Trophoblast cell (in vitro differentiated cells and primary cell): Measurements from ENCODE around the gene AR.
"Not testable (repeated sequence)": the region's sequence is repeated elsewhere in the genome, so short reads cannot be mapped to it uniquely, and the experiment has no call there.

Experiments
- DNase-seq, 2 donors: peaks; one replicate each; pipeline ENCODE4 v3.0.0-alpha.2; 2016
- H2AFZ ChIP-seq: 2 replicates; pipeline ENCODE4 v1.6.1; 2013; ENCODE audit warnings: low read length, moderate library complexity, mild to moderate bottlenecking; ENCODE audit not compliant: insufficient read depth, poor library complexity
- H2AK5ac ChIP-seq: 2 replicates; pipeline ENCODE4 v1.6.1; 2013; ENCODE audit warnings: mild to moderate bottlenecking, low read length
- H2BK120ac ChIP-seq: 2 replicates; pipeline ENCODE4 v1.6.1; 2013; ENCODE audit warnings: low read length, mild to moderate bottlenecking, moderate library complexity; ENCODE audit not compliant: insufficient read depth, poor library complexity
- H2BK12ac ChIP-seq: 2 replicates; pipeline ENCODE4 v1.6.1; 2013; ENCODE audit warnings: mild to moderate bottlenecking, low read length, moderate library complexity
- H2BK5ac ChIP-seq: 2 replicates; pipeline ENCODE4 v1.6.1; 2013; ENCODE audit warnings: low read length, low read depth, moderate library complexity, mild to moderate bottlenecking; ENCODE audit not compliant: poor library complexity
- H3K14ac ChIP-seq: 2 replicates; pipeline ENCODE4 v1.6.1; 2013; ENCODE audit warnings: mild to moderate bottlenecking, low read length
- H3K18ac ChIP-seq: 2 replicates; pipeline ENCODE4 v1.6.1; 2013; ENCODE audit warnings: mild to moderate bottlenecking, low read length
- H3K23ac ChIP-seq: 2 replicates; pipeline ENCODE4 v1.6.1; 2013; ENCODE audit warnings: low read length
- H3K27ac ChIP-seq: 2 replicates; pipeline ENCODE4 v1.5.1; 2013; ENCODE audit warnings: low read depth, mild to moderate bottlenecking, inconsistent platforms, low read length, moderate library complexity
- H3K27me3 ChIP-seq: 2 replicates; pipeline ENCODE4 v1.6.1; 2013; ENCODE audit warnings: inconsistent platforms, mild to moderate bottlenecking, low read length, moderate library complexity; ENCODE audit not compliant: insufficient read depth
- H3K36me3 ChIP-seq, 2 experiments: 1 replicate in 1 of 2; 2 replicates in 1 of 2; pipeline ENCODE4 v1.6.1; 2013; ENCODE audit warnings: low read length in 2 of 2, mild to moderate bottlenecking in 2 of 2, moderate library complexity in 1 of 2; ENCODE audit not compliant: insufficient read depth in 2 of 2, control insufficient read depth in 1 of 2
- H3K4ac ChIP-seq: 2 replicates; pipeline ENCODE4 v1.6.1; 2013; ENCODE audit warnings: low read depth, mild to moderate bottlenecking, low read length, moderate library complexity
- H3K4me1 ChIP-seq, 2 experiments: 1 replicate in 1 of 2; 2 replicates in 1 of 2; pipeline ENCODE4 v1.6.1; 2013; ENCODE audit warnings: low read length in 2 of 2, mild to moderate bottlenecking in 2 of 2, moderate library complexity in 1 of 2; ENCODE audit not compliant: insufficient read depth in 2 of 2, control insufficient read depth in 1 of 2
- H3K4me2 ChIP-seq: 2 replicates; pipeline ENCODE4 v1.6.1; 2013; ENCODE audit warnings: inconsistent platforms, mild to moderate bottlenecking, low read length, moderate library complexity
- H3K4me3 ChIP-seq: 2 replicates; pipeline ENCODE4 v1.5.1; 2013; ENCODE audit warnings: mild to moderate bottlenecking, low read depth, low read length, inconsistent platforms
- H3K79me1 ChIP-seq: one replicate; pipeline ENCODE4 v1.6.1; 2013; ENCODE audit warnings: low read length
- H3K79me2 ChIP-seq: 2 replicates; pipeline ENCODE4 v1.6.1; 2013; ENCODE audit warnings: low read length, mild to moderate bottlenecking; ENCODE audit not compliant: control insufficient read depth, insufficient read depth, poor library complexity
- H3K9ac ChIP-seq: 2 replicates; pipeline ENCODE4 v1.6.1; 2013; ENCODE audit warnings: mild to moderate bottlenecking, low read length
- H3K9me3 ChIP-seq: 2 replicates; pipeline ENCODE4 v1.6.1; 2013; ENCODE audit warnings: low read depth, mild to moderate bottlenecking, control low read depth, inconsistent platforms, low read length; ENCODE audit not compliant: insufficient read depth
- H4K12ac ChIP-seq: 2 replicates; pipeline ENCODE4 v1.6.1; 2013; ENCODE audit warnings: low read depth, mild to moderate bottlenecking, low read length, moderate library complexity
- H4K8ac ChIP-seq: 2 replicates; pipeline ENCODE4 v1.6.1; 2013; ENCODE audit warnings: low read depth, mild to moderate bottlenecking, low read length, moderate library complexity
- H4K91ac ChIP-seq: one replicate; pipeline ENCODE4 v1.6.1; 2013; ENCODE audit warnings: low read depth, mild to moderate bottlenecking, low read length, moderate library complexity
- WGBS: extraction: QIAGEN DNeasy Blood & Tissue Kit; methylation state at CpG from one replicate; pipeline ENCODE4 v1.1.7; 2013; ENCODE audit warnings: missing lambda C conversion rate; ENCODE audit not compliant: insufficient read length, insufficient coverage; ENCODE audit errors: extremely low coverage; 5-methylcytosine and 5-hydroxymethylcytosine counted together

AR gene

DNA sequence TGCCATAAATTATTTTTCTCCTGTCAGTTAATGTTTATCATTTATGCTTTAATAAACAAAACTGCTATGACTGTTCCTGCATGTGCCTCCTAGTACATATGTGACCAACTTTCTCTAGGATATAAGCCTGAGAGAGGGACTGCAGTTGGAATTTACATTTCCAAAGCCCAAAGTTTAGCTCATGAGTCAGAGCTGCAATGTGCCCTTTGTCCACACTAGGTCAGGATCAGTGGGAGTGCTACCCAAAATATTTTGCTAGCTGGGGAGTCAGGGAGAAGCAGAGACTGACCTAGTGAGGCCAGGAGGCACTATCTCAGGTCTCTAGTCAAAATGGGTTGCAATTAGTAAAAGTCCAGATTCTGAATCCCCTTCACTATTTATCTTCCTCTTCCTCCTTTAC is 92.7 kb downstream of the AR start:
- Histone ChIP-seq H3K4me3 (no peak overlapping the region), H2BK120ac (no peak overlapping the region), H3K14ac (no peak overlapping the region), H3K9ac (no peak overlapping the region), H3K23ac (no peak overlapping the region), H3K27me3 (no peaks in the 10 kb centered on the region), H3K18ac (no peak overlapping the region), H3K4me2 (no peak overlapping the region), H3K27ac (no peak overlapping the region), H2AFZ (no peak overlapping the region), H3K79me1 (no peaks in the 10 kb centered on the region), H3K4me1 (no peaks in the 10 kb centered on the region), H3K36me3 (no peaks in the 10 kb centered on the region), H4K8ac (no peak overlapping the region), H4K91ac (no peak overlapping the region), H3K9me3 (no peaks in the 10 kb centered on the region), H2BK5ac (no peak overlapping the region), H3K4ac (no peak overlapping the region), H2BK12ac (no peak overlapping the region), H3K79me2 (no peaks in the 10 kb centered on the region), H4K12ac (no peak overlapping the region), H2AK5ac (no peak overlapping the region)
- DNase-seq: no peak

DNA sequence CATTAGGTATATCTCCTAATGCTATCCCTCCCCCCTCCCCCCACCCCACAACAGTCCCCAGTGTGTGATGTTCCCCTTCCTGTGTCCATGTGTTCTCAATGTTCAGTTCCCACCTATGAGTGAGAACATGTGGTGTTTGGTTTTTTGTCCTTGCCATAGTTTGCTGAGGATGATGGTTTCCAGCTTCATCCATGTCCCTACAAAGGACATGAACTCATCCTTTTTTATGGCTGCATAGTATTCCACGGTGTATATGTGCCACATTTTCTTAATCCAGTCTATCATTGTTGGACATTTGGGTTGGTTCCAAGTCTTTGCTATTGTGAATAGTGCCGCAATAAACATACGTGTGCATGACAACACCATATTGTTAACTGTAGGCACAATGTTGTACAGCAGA is 93.5 kb downstream of the AR start:
- not testable (repeated sequence) for H3K18ac ChIP-seq
- no CpG with 5 or more reads among the region's 3 CpGs for WGBS

DNA sequence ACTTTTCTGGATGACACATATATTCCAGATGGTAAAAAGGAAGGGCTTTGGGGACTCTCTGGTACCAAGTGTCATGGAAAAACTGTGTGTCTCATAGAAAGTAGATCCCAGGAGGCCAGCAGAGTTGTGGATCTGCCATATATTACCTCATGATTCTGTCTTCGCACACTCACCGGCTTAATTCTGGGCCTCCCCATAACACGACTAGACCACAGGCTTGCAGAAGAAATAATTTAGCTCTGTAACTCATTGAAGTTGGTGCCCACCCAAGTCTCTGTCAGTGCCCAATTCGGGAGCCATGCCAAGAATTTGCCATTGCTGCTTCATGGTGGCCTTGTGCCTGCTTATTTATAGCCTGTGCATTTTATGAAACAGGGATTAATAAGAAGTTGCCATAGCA is 104.5 kb downstream of the AR start:
- Histone ChIP-seq H3K23ac (no peak overlapping the region), H2AFZ (no peak overlapping the region), H4K12ac (no peak overlapping the region), H3K14ac (no peak overlapping the region), H2BK5ac (no peak overlapping the region), H2BK120ac (no peak overlapping the region), H2AK5ac (no peak overlapping the region), H3K79me1 (no peaks in the 10 kb centered on the region), H3K9me3 (no peaks in the 10 kb centered on the region), H4K8ac (no peak overlapping the region), H3K27me3 (no peaks in the 10 kb centered on the region), H3K27ac (no peak overlapping the region), H4K91ac (no peak overlapping the region), H3K9ac (no peak overlapping the region), H3K79me2 (no peaks in the 10 kb centered on the region), H3K36me3 (no peaks in the 10 kb centered on the region), H3K18ac (no peak overlapping the region), H2BK12ac (no peak overlapping the region), H3K4me2 (no peak overlapping the region), H3K4me3 (no peak overlapping the region), H3K4ac (no peak overlapping the region), H3K4me1 (no peaks in the 10 kb centered on the region)
- no peak for DNase-seq
- WGBS: no CpG with 5 or more reads among the region's 4 CpGs

More for the DNA sequence above, 93.5 kb downstream of the AR start:
- H3K79me2 ChIP-seq, H4K8ac ChIP-seq, H2BK120ac ChIP-seq, H3K23ac ChIP-seq, H3K79me1 ChIP-seq, H3K4me2 ChIP-seq, H4K12ac ChIP-seq, H3K14ac ChIP-seq, H3K9ac ChIP-seq, H2BK12ac ChIP-seq, H2BK5ac ChIP-seq, H4K91ac ChIP-seq, H3K9me3 ChIP-seq, H3K4ac ChIP-seq, H2AK5ac ChIP-seq, H2AFZ ChIP-seq, H3K4me1 ChIP-seq, H3K4me3 ChIP-seq, H3K27ac ChIP-seq, H3K36me3 ChIP-seq, DNase-seq, H3K27me3 ChIP-seq: not testable (repeated sequence)

DNA sequence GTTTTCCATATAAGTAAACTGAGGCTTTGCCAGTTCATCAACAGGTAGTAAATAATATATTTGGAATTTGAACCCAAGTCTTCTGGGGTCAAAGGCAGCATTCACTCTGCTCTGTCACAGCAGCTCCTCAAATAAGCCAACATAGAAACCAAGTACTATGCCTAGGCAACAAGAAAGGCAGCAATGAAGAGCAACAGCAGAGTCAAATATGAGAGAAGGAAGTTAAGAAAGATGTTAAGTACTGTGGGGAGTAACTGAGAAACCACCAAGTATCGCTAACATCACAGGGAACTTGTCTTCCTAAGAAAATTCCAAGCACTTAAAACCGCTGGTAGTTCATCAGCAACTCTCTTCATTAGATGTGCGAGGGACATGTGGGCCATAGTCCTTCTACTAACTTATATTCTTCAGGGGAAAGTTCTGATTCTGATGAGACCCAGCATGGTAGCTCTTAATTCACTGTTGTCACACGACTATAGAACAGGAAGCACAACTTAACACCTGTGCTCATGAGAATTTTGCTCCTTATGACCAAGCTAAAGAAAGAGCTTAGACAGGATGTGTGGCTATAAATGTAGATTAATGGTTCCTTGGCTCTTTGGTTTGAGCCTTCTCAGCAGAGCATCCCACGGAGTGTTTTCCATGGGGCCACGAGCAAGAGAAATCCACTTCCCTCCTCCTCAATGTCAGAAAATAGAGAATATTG is 107.8 kb downstream of the AR start:
- H3K27me3 ChIP-seq: no peaks in the 10 kb centered on the region
- H3K36me3 ChIP-seq: no peaks in the 10 kb centered on the region
- H3K9me3 ChIP-seq: no peaks in the 10 kb centered on the region
- no peak overlapping the region for H3K14ac ChIP-seq
- no peak overlapping the region for H3K18ac ChIP-seq
- no CpG with 5 or more reads among the region's 6 CpGs for WGBS
- DNase-seq: no peak
- no peak overlapping the region for H3K9ac ChIP-seq
- no peak overlapping the region for H2BK120ac ChIP-seq
- H3K4ac ChIP-seq: no peak overlapping the region
- H3K79me1 ChIP-seq: no peaks in the 10 kb centered on the region
- no peaks in the 10 kb centered on the region for H3K79me2 ChIP-seq
- no peak overlapping the region for H2BK12ac ChIP-seq
- no peak overlapping the region for H2AFZ ChIP-seq
- no peak overlapping the region for H3K23ac ChIP-seq
- no peak overlapping the region for H3K27ac ChIP-seq
- H3K4me2 ChIP-seq: no peak overlapping the region
- peaks cover 0 to 2% of the 10 kb centered on the region in 2 experiments for H3K4me1 ChIP-seq
- H2BK5ac ChIP-seq: no peak overlapping the region
- H4K8ac ChIP-seq: no peak overlapping the region
- H3K4me3 ChIP-seq: no peak overlapping the region
- no peak overlapping the region for H2AK5ac ChIP-seq
- H4K12ac ChIP-seq: no peak overlapping the region
- no peak overlapping the region for H4K91ac ChIP-seq
